Duodenal mucosa (tissue), 2 donors: ENCODE measurements around the gene TMEM165.

Experiments
- H3K27ac ChIP-seq: one replicate; pipeline ENCODE4 v1.7.0; 2013; ENCODE audit warnings: low read depth, low read length
- H3K27me3 ChIP-seq, 2 donors: one replicate each; pipeline ENCODE4 v1.7.0; 2013; ENCODE audit warnings: low read length in 2 of 2, control low read depth in 1 of 2; ENCODE audit not compliant: insufficient read depth in 2 of 2, control insufficient read depth in 1 of 2
- H3K36me3 ChIP-seq, 2 donors: one replicate each; pipeline ENCODE4 v1.7.0; 2013; ENCODE audit warnings: low read length in 2 of 2, control low read depth in 1 of 2; ENCODE audit not compliant: insufficient read depth in 2 of 2, control insufficient read depth in 1 of 2
- H3K4me1 ChIP-seq, 2 donors: one replicate each; pipeline ENCODE4 v1.7.0; 2013; ENCODE audit warnings: low read length in 2 of 2, control low read depth in 1 of 2; ENCODE audit not compliant: insufficient read depth in 2 of 2, control insufficient read depth in 1 of 2
- H3K4me3 ChIP-seq, 2 donors: one replicate each; pipeline ENCODE4 v1.7.0; 2013; ENCODE audit warnings: low read length in 2 of 2, low read depth in 1 of 2
- H3K9ac ChIP-seq, 2 donors: one replicate each; pipeline ENCODE4 v1.7.0; 2013; ENCODE audit warnings: low read length in 2 of 2, low read depth in 1 of 2
- H3K9me3 ChIP-seq, 2 donors: one replicate each; pipeline ENCODE4 v1.7.0; 2013; ENCODE audit warnings: low read length in 2 of 2, control low read depth in 1 of 2; ENCODE audit not compliant: control insufficient read depth in 1 of 2

The TMEM165 gene

GRCh38 chr4:55424791-55425190 lies 29.0 kb downstream of the TMEM165 start:
- Histone ChIP-seq H3K27me3 (no peaks in the 10 kb centered on the region), H3K9ac (no peak overlapping the region), H3K4me3 (no peak overlapping the region), H3K36me3 (peaks cover 33 to 56% of the 10 kb centered on the region in 2 donors), H3K4me1 (no peaks in the 10 kb centered on the region), H3K27ac (no peak overlapping the region), H3K9me3 (no peaks in the 10 kb centered on the region)

- peaks cover 34 to 48% of the 10 kb centered on the region in 2 donors for H3K36me3 ChIP-seq
- H3K9me3 ChIP-seq = no peaks in the 10 kb centered on the region
Measured at GRCh38 chr4:55431710-55432336, 36.1 kb downstream of the TMEM165 start.

GRCh38 chr4:55435141-55435841 lies 39.5 kb downstream of the TMEM165 start:
- H3K9ac ChIP-seq = no peak overlapping the region
- no peak overlapping the region for H3K4me3 ChIP-seq
- peaks cover 11 to 28% of the 10 kb centered on the region in 2 donors for H3K4me1 ChIP-seq
- H3K9me3 ChIP-seq = no peaks in the 10 kb centered on the region
- H3K27ac ChIP-seq = no peak overlapping the region
- H3K36me3 ChIP-seq = peaks cover 22 to 42% of the 10 kb centered on the region in 2 donors
- H3K27me3 ChIP-seq = no peaks in the 10 kb centered on the region

More at GRCh38 chr4:55431710-55432336, 36.1 kb downstream of the TMEM165 start:
- H3K27ac ChIP-seq = no peak overlapping the region
- peaks cover 0 to 9% of the 10 kb centered on the region in 2 donors for H3K4me1 ChIP-seq
- H3K4me3 ChIP-seq = no peak overlapping the region
- no peaks in the 10 kb centered on the region for H3K27me3 ChIP-seq
- H3K9ac ChIP-seq = no peak overlapping the region

GRCh38 chr4:55437356-55437796 lies 41.6 kb downstream of the TMEM165 start:
- Histone ChIP-seq H3K27me3 (no peaks in the 10 kb centered on the region), H3K9me3 (no peaks in the 10 kb centered on the region), H3K4me3 (no peak overlapping the region), H3K36me3 (peaks cover 27 to 44% of the 10 kb centered on the region in 2 donors), H3K9ac (peak overlapping the region in 1 of 2 donors; percentile 28), H3K4me1 (peaks cover 11 to 28% of the 10 kb centered on the region in 2 donors), H3K27ac (no peak overlapping the region)

GRCh38 chr4:55437823-55438222 lies 42.1 kb downstream of the TMEM165 start:
- no peaks in the 10 kb centered on the region for H3K27me3 ChIP-seq
- peaks cover 28 to 45% of the 10 kb centered on the region in 2 donors for H3K36me3 ChIP-seq
- H3K27ac ChIP-seq = no peak overlapping the region
- no peaks in the 10 kb centered on the region for H3K9me3 ChIP-seq
- peaks cover 11 to 28% of the 10 kb centered on the region in 2 donors for H3K4me1 ChIP-seq
- H3K9ac ChIP-seq = peak overlapping the region in 1 of 2 donors; percentile 28
- no peak overlapping the region for H3K4me3 ChIP-seq

GRCh38 chr4:55438314-55438713 lies 42.6 kb downstream of the TMEM165 start:
- H3K4me1 ChIP-seq = peaks cover 11 to 28% of the 10 kb centered on the region in 2 donors
- H3K27ac ChIP-seq = peak overlapping the region; percentile 6
- H3K27me3 ChIP-seq = no peaks in the 10 kb centered on the region
- peaks cover 24 to 43% of the 10 kb centered on the region in 2 donors for H3K36me3 ChIP-seq
- H3K9ac ChIP-seq = no peak overlapping the region
- no peaks in the 10 kb centered on the region for H3K9me3 ChIP-seq
- no peak overlapping the region for H3K4me3 ChIP-seq

- no peak overlapping the region for H3K9ac ChIP-seq
- H3K36me3 ChIP-seq = peaks cover 19 to 42% of the 10 kb centered on the region in 2 donors
- no peak overlapping the region for H3K4me3 ChIP-seq
- H3K27me3 ChIP-seq = no peaks in the 10 kb centered on the region
- peaks cover 11 to 28% of the 10 kb centered on the region in 2 donors for H3K4me1 ChIP-seq
- no peak overlapping the region for H3K27ac ChIP-seq
- H3K9me3 ChIP-seq = no peaks in the 10 kb centered on the region
Measured at GRCh38 chr4:55439023-55439422, 43.3 kb downstream of the TMEM165 start.

- H3K4me1 ChIP-seq = peaks cover 11 to 19% of the 10 kb centered on the region in 2 donors
- no peaks in the 10 kb centered on the region for H3K9me3 ChIP-seq
- peaks cover 11 to 31% of the 10 kb centered on the region in 2 donors for H3K36me3 ChIP-seq
- H3K27me3 ChIP-seq = no peaks in the 10 kb centered on the region
- H3K4me3 ChIP-seq = no peak overlapping the region
- no peak overlapping the region for H3K9ac ChIP-seq
- no peak overlapping the region for H3K27ac ChIP-seq
Measured at GRCh38 chr4:55440786-55441185, 45.0 kb downstream of the TMEM165 start.

GRCh38 chr4:55442541-55442940 lies 46.8 kb downstream of the TMEM165 start:
- Histone ChIP-seq H3K9me3 (no peaks in the 10 kb centered on the region), H3K9ac (no peak overlapping the region), H3K4me3 (no peak overlapping the region), H3K27me3 (no peaks in the 10 kb centered on the region), H3K4me1 (peaks cover 11 to 13% of the 10 kb centered on the region in 2 donors), H3K36me3 (peaks cover 11 to 26% of the 10 kb centered on the region in 2 donors), H3K27ac (no peak overlapping the region)

- Histone ChIP-seq H3K36me3 (peaks cover 16 to 34% of the 10 kb centered on the region in 2 donors), H3K4me1 (peaks cover 0 to 5% of the 10 kb centered on the region in 2 donors), H3K27ac (no peak overlapping the region), H3K4me3 (no peak overlapping the region), H3K9ac (no peak overlapping the region), H3K9me3 (no peaks in the 10 kb centered on the region), H3K27me3 (no peaks in the 10 kb centered on the region)
Measured at GRCh38 chr4:55444827-55445226, 49.1 kb downstream of the TMEM165 start.
